Hepatocyte (in vitro differentiated cells): ENCODE results near the gene USH1C. TPM values are rescaled to one million over a fixed set of nuclear protein-coding genes. Genes with fewer than 3 reads are reported as not detected.

Source experiments
- DNase-seq: peaks from one replicate; pipeline ENCODE4 v3.0.0-alpha.2; 2016; ENCODE audit warnings: low spot score
- H2AFZ ChIP-seq: fragments of 200-600 bp; sonication (generic); 2 replicates; pipeline ENCODE4 v1.6.0; 2016; ENCODE audit warnings: antibody characterized with exemption, mild to moderate bottlenecking
- H3K27ac ChIP-seq: fragments of 200-600 bp; sonication (generic); 2 replicates; pipeline ENCODE4 v1.5.1; 2016; ENCODE audit warnings: mild to moderate bottlenecking
- H3K27me3 ChIP-seq: fragments of 200-600 bp; sonication (generic); 2 replicates; pipeline ENCODE4 v1.6.1; 2016
- H3K36me3 ChIP-seq: fragments of 200-600 bp; sonication (generic); replicated peaks from 2 replicates; pipeline ENCODE4 v1.5.1; 2016; ENCODE audit warnings: low read depth; ENCODE audit not compliant: insufficient read depth
- H3K4me1 ChIP-seq: fragments of 200-600 bp; sonication (generic); 2 replicates; pipeline ENCODE4 v1.5.1; 2016; ENCODE audit warnings: mild to moderate bottlenecking, moderate library complexity; ENCODE audit not compliant: insufficient read depth
- H3K4me2 ChIP-seq: fragments of 200-600 bp; sonication (generic); 2 replicates; pipeline ENCODE4 v1.6.0; 2016
- H3K4me3 ChIP-seq: fragments of 200-600 bp; sonication (generic); 2 replicates; pipeline ENCODE4 v1.5.1; 2016; ENCODE audit warnings: mild to moderate bottlenecking
- H3K79me2 ChIP-seq: fragments of 200-600 bp; sonication (generic); 2 replicates; pipeline ENCODE4 v1.6.0; 2017; ENCODE audit warnings: mild to moderate bottlenecking
- H3K9me2 ChIP-seq: fragments of 200-600 bp; sonication (generic); replicated peaks from 2 replicates; pipeline ENCODE4 v1.6.0; 2017; ENCODE audit warnings: mild to moderate bottlenecking; ENCODE audit not compliant: insufficient read depth
- H3K9me3 ChIP-seq: fragments of 200-600 bp; sonication (generic); 2 replicates; pipeline ENCODE4 v1.5.1; 2016; ENCODE audit warnings: low read depth, mild to moderate bottlenecking
- H4K20me1 ChIP-seq: fragments of 200-600 bp; sonication (generic); 2 replicates; pipeline ENCODE4 v1.6.0; 2016; ENCODE audit warnings: mild to moderate bottlenecking; ENCODE audit not compliant: insufficient read depth, poor library complexity, severe bottlenecking
- EZH2 ChIP-seq: fragments of 200-600 bp; sonication (generic); IDR thresholded peaks from 2 replicates; pipeline ENCODE4 v1.6.1; 2016; ENCODE audit warnings: antibody characterized with exemption, mild to moderate bottlenecking, borderline replicate concordance
- EZH2phosphoT487 ChIP-seq: fragments of 200-600 bp; sonication (generic); IDR thresholded peaks from one replicate; pipeline ENCODE4 v1.6.1; 2018; ENCODE audit warnings: antibody characterized with exemption, mild to moderate bottlenecking, low read depth, moderate library complexity; ENCODE audit not compliant: unreplicated experiment, severe bottlenecking
- WGBS: methylation state at CpG from one replicate; pipeline ENCODE4 v1.1.6; 2016; ENCODE audit warnings: low lambda C conversion rate; ENCODE audit errors: missing lambda C conversion rate; 5-methylcytosine and 5-hydroxymethylcytosine counted together
- polyA plus RNA-seq: library from polyadenylated mRNA; unstranded; fragments of >200 nt; fragmentation: Nextera tagmentation; extraction: Ambion mirVana; gene quantifications from 2 replicates; pipeline ENCODE4 v1.2.1, GENCODE V29; 2016
- total RNA-seq: library from RNA; depleted of rRNA; stranded (reverse); fragments of >200 nt; gene quantifications from 2 replicates; pipeline ENCODE4 v1.2.3, GENCODE V29; 2014
- TF ChIP-seq, protein P1 (sequence below): fragments of 200-600 bp; sonication (generic); IDR thresholded peaks from 2 replicates; pipeline ENCODE4 v1.5.1; 2016; ENCODE audit warnings: antibody characterized with exemption, mild to moderate bottlenecking; ENCODE audit not compliant: poor library complexity

Gene USH1C
- total and polyA plus RNA-seq, 2 experiments from 2014 or later, result 54.3 to 60.6 TPM

DNA sequence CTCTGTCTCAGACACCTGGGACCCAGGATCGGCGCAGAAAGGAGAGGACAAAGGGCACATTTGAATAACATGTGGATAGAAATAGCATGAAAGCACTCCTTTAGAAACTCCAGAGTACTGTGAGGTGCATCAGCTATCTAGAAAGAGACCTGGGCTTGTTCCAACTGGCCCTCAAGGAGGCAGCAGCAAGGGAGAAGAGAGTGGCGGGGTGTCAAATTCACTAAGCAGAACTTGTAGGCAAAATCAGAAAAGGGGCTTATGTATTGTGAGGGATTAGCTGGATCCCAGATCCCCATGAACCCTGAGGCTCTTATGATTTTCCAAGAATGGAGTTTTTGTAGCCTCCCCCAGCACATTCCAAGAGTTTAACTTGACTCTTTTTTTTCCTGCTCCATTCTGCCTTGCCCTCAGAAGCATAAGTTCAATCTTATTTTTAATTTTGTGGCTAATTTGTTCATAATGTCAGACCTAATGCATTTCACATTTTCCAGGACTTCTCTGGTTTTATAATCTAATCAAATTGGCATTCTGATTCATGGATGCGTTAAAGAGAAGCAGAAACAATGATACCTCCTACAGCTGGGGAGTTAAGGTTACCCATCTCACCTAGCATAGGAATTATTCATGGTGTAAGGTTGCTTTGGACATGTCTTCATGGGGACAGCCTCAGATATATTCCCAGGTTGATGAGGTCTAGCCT is 33.6 kb downstream of the USH1C start:
- Histone ChIP-seq H3K4me3 (no peak overlapping the region), H3K4me1 (no peaks in the 10 kb centered on the region), H3K36me3 (no peaks in the 10 kb centered on the region), H3K4me2 (no peak overlapping the region), H3K27ac (no peak overlapping the region), H3K9me2 (no peaks in the 10 kb centered on the region), H3K27me3 (no peaks in the 10 kb centered on the region), H3K9me3 (no peaks in the 10 kb centered on the region), H2AFZ (no peak overlapping the region), H4K20me1 (no peaks in the 10 kb centered on the region), H3K79me2 (no peaks in the 10 kb centered on the region)
- 79% methylated on average over 4 of the region's 4 CpGs for WGBS
- DNase-seq, result no peak
- TF ChIP-seq EZH2phosphoT487, result no peak
- no peak for TF ChIP-seq EZH2
- TF ChIP-seq, protein P1, sequence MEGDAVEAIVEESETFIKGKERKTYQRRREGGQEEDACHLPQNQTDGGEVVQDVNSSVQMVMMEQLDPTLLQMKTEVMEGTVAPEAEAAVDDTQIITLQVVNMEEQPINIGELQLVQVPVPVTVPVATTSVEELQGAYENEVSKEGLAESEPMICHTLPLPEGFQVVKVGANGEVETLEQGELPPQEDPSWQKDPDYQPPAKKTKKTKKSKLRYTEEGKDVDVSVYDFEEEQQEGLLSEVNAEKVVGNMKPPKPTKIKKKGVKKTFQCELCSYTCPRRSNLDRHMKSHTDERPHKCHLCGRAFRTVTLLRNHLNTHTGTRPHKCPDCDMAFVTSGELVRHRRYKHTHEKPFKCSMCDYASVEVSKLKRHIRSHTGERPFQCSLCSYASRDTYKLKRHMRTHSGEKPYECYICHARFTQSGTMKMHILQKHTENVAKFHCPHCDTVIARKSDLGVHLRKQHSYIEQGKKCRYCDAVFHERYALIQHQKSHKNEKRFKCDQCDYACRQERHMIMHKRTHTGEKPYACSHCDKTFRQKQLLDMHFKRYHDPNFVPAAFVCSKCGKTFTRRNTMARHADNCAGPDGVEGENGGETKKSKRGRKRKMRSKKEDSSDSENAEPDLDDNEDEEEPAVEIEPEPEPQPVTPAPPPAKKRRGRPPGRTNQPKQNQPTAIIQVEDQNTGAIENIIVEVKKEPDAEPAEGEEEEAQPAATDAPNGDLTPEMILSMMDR, result no peak

- H3K9me2 ChIP-seq, result no peaks in the 10 kb centered on the region
- DNase-seq, result no peak
- WGBS, result 60% methylated on average over 3 of the region's 3 CpGs
- H3K4me3 ChIP-seq, result no peak overlapping the region
- H3K9me3 ChIP-seq, result no peaks in the 10 kb centered on the region
- H3K4me1 ChIP-seq, result no peaks in the 10 kb centered on the region
- no peak overlapping the region for H2AFZ ChIP-seq
- no peak overlapping the region for H3K4me2 ChIP-seq
- H4K20me1 ChIP-seq, result no peaks in the 10 kb centered on the region
- TF ChIP-seq EZH2phosphoT487, result no peak
- no peak for TF ChIP-seq EZH2
- TF ChIP-seq, protein P1, result no peak
- H3K36me3 ChIP-seq, result no peaks in the 10 kb centered on the region
- H3K79me2 ChIP-seq, result no peaks in the 10 kb centered on the region
- no peak overlapping the region for H3K27ac ChIP-seq
- no peaks in the 10 kb centered on the region for H3K27me3 ChIP-seq
These were observed 35.4 kb downstream of the USH1C start for GRCh38 chr11:17508791-17509190.

DNA sequence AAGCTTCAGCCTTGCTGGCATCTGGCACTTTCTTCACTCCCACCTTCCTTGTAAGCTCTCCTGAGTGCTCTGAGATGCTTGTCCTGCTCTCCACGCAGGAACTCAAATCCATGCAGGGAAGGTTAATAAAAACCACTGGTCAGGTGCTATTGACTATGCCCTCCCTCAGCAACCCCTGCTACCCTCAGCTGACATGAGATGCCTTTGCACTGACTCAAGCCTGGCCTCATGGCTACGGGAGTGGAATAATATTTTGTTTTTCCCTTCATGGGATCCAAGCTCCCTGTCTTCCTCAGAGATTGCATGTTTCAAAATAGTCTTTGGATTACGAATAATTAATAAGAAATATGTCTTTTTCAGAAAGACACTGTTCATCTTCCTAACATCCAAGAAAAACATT is 35.9 kb downstream of the USH1C start:
- no peak overlapping the region for H3K4me3 ChIP-seq
- DNase-seq, result no peak
- TF ChIP-seq EZH2 (no peak), EZH2phosphoT487 (no peak)
- TF ChIP-seq, protein P1, result no peak
- no peaks in the 10 kb centered on the region for H4K20me1 ChIP-seq
- H2AFZ ChIP-seq, result no peak overlapping the region
- no peaks in the 10 kb centered on the region for H3K9me2 ChIP-seq
- no peaks in the 10 kb centered on the region for H3K79me2 ChIP-seq
- no peak overlapping the region for H3K4me2 ChIP-seq
- no peaks in the 10 kb centered on the region for H3K4me1 ChIP-seq
- WGBS, result 78% methylated on average over 3 of the region's 3 CpGs
- H3K27ac ChIP-seq, result no peak overlapping the region
- no peaks in the 10 kb centered on the region for H3K36me3 ChIP-seq
- H3K9me3 ChIP-seq, result no peaks in the 10 kb centered on the region
- no peaks in the 10 kb centered on the region for H3K27me3 ChIP-seq
